Fibroblast of peridontal ligament (primary cell): ENCODE data around the gene PPM1N.

Experiments used
- DNase-seq: peaks from one replicate; pipeline ENCODE4 v3.0.0-alpha.2; 2010; ENCODE audit errors: extremely low read depth

Gene PPM1N

DNA sequence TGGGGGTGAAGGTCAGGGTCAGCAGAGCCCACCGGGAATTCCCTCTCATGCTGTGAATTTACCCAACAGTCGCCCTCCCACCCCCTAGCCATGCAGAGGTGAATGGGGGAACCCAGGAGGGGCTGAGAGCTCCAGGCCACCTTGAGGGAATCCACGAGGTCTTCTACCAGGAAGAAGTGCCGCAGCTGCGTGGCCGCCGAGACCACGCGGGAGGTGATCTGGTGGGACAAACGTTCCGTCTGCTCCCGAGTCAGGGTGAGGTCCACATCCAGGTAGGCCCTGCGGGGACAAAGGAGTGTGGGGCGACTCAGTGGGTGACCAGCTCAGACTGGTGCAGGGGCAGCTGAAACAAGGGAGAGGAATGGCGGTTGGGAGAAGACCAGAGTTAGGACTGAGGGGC is 9.5 kb upstream of the PPM1N start:
- DNase-seq: no peak

DNA sequence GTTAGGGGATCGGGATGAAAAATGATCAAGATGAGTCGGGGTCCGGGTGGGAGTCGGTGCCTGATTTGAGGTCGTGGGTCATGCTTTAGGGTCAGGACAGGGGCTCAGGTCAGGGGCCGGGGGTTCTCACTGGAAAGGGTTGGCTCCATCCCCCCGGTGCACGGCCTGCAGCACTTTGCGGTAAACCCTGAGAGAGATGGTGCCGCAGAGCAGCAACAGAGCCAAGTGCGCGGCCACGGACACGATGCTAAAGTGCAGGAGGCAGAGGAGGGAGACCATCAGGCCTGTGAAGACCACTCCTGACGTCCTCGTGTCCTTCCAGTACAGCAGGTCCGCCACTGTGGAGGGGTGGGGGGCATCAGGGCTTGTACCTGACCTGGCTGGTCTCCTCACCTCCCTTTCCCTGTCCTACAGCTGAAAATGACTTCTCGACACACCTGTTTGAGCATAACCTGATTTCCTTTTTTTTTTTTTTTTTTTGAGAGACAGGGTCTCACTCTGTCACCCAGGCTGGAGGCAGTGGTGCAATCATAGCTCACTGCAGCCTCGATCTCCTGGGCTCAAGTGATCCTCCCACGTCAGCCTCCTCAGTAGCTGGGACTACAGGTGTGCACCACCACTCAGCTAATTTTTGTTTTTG is 8.9 kb upstream of the PPM1N start:
- DNase-seq: no peak

DNA sequence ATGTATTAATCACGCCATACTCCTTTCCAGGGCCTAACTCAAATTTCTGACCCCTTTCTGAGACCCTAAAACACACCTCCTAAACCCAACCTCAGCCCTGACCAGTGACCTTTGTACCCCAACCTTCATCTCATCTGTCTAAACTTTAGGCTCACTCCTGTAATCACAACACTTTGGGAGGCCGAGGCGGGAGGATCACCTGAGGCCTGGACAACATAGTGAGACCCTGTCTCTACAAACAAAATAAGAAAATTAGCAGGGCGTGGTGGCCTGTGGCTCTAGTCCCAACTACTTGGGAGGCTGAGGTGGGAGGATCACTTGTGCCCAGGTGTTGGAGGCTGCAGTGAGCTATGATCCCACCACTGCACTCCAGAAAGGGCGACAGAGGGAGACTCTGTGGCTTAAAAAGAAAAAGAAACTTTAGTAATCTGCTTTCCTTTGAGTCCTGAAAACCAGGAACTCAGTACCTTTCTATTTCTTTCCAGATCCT is 6.1 kb upstream of the PPM1N start:
- DNase-seq: no peak

DNA sequence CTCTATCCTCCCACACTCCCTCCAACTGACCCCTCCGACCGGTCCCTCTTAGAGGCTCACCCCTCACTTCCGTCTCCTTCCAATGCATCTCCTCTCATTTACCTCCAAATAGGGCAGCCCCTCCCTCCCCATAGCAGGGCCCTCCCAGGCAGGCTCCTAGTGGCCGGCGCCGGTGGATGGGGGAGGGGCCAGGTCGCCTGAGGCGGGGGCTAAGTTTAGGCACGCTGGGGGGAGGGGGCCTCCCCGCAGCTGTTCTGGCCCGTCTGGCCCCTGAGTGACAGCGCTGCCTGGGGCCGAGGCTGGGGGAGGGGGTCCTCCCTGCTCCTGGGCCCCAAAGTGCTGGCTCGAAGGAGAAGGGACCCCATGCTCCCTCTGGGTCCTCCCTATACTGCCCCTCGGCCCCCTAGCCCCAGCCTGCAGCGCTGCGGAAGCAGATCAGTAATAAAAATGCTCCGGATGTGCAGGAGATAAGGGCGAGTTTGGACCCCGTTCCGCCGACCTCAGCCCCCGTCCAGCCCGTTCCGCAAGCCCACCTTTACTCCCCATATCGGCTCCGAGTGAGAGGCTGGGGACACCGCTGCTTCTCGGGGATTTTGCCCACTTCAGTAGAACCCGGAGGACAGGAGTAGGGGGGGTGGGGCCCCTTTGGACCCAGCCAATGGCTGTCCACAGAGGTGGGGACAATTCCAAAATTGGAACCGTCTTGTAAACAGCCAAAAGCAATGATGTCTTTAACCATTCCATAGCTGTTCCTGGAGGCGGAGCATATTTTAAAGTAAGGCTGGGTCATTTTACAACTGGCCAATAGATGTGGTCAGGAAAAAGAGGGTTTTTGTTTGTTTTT is 5.4 kb upstream of the PPM1N start:
- DNase-seq: peak; percentile 75

DNA sequence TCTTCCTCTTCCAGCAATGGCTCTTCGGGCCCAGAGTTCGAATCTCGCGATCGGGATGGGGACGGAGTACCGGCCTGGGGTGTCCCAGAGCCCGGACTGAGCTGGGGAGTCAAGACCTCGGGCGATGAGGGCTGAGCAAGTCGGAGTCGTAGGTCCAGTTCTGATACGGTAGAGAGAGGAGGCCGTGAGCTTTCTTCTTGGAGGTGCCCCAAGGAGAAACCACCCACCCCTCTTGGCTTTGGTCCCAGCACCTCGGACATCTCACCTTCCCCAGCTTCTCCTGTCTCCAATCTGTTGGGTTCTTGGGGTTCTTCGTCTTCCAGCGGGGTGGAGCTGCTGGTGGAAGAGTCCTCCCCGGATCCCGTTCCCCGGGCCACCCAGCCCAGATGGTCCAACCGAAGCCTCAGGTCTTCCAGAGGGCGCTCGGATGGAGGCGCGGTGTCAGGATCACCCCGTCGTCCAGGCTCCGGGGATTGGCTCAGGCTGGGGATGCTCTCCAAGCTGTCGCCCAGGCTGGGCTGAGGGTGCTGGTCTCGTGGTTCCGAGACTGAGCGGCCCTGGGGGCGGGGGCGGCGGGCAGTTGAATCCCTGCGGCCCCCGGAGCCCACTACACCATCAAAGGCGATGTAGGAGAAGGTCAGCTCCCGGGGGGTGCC is 3.9 kb upstream of the PPM1N start:
- DNase-seq: no peak

DNA sequence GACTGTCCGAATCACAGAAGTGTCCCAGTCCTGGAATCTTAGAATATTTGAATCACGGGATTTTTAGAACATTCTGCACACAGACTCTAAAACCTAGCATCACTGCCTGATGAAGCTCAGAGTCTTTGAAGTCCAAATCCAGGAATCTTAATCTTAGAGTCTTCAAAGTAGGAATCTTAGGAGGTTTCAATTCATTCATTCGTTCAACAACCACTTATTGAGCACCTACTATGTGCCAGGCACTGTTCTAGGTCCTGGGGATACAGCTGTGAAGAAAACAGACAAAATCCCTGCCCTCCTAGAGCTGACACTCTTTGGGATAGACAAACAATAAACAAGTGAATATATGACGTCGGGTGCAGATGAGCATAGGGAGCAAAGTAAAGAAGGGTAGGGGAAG is 3.1 kb upstream of the PPM1N start:
- DNase-seq: no peak

DNA sequence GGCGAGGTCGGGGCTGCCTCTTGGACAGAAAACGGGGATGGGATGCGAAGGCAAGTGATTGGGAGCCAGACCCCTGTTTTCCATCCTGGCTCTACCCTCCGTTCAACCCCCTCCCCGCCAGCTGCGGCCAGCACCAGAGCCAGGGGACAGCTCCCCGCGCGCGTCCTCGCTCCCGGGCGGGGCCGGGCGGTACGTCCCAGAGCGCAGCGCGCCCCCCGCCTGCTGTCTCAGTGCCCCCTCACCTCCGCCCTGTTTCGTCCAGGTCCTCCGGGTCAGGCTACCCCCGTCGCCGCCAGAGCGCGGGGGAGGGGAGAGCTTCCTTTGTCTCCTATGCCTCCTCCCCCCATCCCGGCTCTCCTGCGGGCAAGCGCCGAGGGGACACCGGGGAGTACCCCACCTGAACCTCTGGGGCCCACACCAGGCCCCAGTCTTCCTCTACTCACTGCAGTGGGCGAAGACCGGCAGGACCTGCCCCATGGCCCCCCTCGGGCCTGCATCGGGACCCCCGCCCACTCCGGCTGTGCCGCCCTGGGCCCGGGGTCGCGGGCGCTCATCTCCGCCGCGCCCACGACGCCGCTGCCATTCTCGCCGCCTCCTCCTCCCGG is 1.8 kb upstream of the PPM1N start:
- no peak for DNase-seq

DNA sequence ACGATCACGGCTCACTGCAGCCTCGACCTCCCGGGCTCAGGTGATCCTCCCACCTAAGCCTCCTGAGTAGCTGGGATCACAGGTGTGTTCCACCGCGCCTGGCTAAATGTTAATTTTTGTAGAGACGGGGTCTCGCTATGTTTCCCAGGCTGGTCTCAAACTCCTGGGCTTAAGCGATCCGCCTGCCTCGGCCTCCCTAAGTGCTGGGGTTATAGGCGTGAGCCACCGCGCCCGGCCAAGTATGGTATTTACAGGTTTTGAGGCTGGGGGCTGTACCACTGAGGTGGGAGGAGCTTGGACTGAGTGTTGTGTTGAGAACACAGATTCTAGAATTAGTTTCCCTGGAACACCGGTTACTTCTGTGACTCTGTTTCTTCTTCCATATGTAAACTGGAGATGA is 452 bp upstream of the PPM1N start:
- no peak for DNase-seq

DNA sequence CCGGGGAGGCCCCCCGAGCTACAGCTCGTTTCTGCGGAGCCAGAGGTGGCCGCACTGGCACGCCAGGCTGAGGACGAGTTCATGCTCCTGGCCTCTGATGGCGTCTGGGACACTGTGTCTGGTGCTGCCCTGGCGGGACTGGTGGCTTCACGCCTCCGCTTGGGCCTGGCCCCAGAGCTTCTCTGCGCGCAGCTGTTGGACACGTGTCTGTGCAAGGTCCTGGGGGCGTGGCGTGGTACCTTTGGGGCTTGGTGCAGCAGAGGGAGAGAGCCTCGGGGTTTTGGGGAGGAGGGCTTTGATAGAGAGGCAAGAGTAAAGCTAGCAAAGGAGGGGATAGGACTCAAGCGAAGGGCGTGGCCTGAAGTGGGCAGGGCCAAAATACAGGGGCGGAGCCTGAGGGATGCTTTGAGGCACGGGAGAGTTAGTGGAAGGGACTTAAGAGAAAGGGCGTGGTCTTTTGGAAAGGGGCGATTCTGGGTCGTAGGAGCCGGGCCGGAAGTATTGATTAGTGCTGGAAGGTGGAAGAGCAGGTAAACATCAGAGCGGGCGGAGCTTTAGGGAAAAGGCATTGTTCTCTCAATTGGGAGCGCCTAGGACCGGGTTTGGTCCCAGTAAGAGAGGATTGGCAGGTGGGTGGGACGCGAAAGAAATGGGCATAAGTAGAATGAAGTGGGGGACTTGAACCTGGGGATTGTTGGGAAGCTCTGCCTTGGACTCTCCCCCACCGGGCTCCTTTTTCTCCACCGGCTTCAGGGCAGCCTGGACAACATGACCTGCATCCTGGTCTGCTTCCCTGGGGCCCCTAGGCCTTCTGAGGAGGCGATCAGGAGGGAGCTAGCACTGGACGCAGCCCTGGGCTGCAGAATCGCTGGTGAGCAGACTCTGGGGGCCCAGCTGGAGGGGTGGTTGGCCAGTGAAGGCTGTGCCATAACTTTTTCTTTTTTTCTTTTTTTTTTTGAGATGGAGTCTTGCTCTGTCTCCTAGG is 1.2 kb downstream of the PPM1N start:
- no peak for DNase-seq

DNA sequence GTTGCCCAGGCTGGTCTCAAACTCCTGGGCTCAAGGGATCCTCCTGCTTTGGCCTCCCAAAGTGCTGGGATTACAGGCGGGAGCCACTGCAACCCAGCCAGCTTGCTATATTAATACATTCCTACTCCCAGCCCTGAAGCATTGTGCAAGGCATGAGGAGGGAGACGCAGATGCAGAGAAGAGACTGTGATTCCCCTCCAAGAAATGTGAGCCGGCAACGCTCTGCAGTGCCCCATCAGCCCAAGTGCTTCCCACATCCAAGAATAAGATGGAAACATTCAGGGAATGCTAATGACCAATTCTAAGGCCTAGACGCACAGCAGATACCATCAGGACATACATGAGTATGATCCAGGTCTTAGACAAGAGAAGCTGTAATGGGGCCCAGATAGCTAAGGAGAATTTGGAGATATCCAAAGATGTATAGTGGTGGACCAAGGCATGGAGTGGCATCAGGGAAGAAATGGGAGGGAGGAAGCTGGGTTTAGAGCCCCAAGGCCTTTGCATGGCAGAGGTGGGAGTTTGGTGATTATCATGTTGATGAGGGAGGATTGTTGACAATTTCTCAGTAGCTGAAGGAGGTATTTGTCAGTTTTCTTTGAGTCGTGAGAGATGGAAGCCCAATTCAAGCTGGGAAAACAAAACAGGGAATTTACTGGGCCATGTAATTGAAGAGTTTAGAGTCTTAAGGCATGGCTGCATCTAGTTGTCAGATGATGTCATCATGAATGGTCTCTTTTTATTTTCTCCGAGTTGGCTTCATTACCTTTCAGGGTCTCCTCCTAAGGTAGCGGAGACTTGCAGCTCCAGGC is 2.9 kb downstream of the PPM1N start:
- no peak for DNase-seq

DNA sequence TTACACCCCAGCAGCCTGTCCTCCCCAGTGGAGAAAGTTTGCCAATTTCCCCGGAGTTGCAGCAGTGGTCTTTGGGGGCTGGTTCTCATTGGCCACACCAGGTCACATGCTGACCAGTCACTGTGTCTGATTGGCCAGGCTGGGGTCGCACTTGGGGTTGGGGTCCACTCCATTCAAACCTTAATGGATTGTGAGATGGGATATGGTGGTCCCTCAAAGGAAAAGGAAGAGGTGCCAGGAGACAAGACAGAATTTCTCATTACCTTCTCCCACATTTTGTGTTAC is 3.4 kb downstream of the PPM1N start:
- no peak for DNase-seq

DNA sequence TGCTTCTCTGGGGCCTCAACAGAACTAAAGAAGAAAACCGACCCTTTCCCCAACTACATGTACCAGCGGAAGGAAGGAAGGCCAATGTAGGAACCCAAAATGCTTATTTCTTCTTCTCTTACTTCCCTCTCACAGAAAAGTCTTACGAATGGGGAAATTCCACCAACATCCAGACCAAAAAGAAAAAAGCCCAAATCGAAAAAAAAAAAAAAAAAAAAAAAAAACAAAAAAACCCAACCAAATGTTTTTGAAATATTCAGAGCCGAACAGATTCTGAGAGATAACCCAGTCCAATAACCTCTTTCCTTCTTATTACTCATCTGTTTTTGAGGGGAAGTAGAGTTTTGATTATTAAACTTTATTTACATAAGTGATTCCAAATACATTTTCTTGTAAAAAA is 3.9 kb downstream of the PPM1N start:
- no peak for DNase-seq

DNA sequence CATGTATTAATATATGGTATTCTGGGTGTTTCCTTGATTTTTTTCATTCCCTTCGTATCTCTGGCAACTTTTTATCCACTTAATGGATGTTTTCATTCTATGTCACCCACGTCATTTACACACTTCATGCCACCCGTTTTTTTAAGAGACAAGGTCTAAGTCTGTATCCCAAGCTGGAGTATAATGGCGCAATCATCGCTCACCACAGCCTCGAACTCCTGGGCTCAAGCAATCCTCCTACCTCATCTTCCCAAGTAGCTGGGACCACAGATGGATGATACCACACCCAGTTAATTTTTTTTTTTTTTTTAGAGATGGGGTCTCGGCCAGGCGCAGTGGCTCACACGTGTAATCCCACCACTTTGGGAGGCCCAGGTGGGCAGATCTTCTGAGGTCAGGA is 5.7 kb downstream of the PPM1N start:
- no peak for DNase-seq

DNA sequence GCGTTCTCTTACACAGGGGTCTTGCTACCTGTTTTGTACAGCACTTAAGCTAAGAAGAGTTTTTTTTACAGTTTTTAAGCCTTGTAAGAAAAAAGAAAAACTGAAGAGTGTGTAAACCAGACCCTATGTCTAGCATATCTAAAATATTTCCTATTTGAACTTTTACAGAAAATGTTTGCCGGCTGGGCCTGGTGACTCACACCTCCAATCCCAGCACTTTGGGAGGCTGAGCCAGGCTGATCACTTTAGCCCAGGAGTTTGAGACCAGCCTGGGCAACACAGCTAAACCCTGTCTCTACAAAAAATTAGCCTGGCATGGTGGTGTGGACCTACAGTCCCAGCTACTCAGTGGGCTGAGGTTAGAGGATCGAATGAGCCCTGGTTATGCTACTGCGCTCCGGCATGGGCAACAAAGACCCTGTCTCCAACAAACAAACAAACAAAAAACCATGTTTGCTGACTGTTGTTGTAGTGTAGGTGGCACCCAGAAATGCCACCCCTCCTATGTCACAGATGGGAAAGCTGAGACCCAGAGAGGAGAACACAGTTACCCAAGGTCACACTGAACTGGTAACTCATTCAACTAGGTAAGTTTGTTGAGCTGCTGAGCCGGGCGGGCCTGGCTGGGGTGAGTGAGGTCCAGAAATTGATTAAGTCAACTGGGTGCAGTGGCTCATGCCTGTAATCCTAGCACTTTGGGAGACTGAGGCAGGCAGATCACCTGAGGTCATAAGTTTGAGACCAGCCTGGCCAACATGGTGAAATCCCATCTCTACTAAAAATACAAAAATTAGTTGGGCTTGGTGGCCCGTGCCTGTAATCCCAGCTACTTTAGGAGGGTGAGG is 7.1 kb downstream of the PPM1N start:
- peak; percentile 40 for DNase-seq

DNA sequence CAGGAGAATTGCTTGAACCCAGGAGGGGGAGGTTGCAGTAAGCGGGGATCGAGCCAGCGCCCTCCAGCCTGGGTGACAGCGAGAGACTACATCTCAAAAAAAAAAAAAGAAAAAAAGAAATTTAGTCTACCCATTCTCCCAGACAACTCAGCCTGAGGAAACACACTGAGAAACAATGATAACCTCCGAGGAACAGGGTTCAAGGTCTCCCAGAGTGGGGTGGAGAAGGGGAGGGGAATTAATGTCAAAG is 7.7 kb downstream of the PPM1N start:
- no peak for DNase-seq

DNA sequence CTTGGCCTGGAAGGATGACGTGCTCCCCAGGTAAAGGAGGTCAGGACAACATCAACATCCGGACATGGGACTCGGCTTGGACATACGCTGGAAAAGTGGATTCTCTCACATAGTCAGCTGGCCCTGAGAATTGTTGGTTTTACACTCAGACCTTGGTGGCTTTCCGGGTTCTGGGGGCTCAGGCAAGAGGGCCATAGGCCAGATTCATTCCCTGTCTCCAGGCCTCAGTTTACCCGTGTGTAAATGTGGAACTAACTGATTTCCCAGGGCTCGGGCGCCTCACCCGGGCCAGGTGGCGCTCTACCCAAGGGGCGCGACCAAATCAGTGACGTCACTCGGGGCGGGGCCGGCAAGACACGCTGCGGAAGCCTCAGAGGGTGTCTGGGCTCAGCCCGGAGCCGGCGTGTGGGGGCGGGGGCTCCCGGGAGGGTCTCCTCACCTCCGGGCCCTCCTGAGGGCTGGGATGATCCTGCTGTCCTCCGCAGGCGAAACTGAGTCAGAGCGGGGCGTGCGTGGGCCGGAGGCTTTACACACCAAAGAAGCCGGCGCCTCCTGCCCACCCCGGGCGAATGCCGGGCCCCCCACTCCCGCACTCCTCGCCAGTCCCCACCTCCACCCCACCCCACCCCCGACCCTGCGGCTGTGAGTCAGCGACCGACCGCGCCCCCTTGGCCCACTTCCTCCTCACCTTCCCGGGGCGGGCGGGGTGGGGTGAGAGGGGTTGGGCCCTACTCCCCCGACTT is 8.2 kb downstream of the PPM1N start:
- DNase-seq: peak; percentile 73

DNA sequence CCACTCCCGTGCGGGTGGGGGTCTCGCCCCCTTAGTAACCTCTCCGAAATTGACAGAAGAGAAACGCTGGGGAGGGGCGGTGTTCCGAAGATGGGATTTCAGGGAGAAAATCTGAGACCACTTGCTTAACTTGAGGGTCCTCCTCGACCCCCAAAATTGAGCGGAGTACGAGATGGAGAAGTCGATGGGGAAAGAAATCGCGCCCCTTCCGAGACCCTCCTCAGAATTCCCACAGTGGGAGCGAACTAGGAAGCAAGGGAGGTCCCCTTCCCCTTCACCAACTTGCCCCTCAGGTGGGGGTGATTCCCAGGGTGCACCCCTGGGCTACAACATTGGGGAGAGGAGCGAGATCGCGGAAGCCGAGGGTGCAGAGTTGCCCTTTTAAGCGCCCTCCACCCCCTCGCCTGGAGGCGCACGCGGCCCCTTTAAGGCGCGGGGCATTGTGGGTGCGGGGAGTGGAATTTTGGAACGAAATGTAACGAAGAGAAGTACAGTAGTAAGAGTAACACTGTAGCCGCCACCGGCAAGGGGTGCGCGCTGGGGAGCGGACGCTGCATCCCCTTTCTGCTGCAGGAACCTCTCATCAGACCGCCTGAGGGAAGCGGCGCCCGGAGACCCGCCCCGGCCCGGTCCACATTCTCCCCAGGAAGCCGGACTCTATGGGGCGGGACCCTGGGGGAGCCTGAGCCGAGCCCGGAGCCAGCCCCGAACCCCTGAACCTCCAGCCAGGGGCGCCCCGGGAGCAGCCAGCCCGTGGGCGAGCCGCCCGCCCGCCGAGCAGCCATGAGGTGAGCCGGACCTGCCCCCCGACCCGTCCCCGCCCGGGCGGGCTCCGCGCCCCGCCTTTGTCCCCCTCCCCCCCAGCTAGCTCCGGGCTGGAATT is 9.0 kb downstream of the PPM1N start, which contains the start of gene VASP:
Gene VASP, plus strand, starts transcription at position 491 of the 883 bp plus-strand sequence. Its CDS starts 293 bp downstream, at position 784.
- peak; percentile 70 for DNase-seq

DNA sequence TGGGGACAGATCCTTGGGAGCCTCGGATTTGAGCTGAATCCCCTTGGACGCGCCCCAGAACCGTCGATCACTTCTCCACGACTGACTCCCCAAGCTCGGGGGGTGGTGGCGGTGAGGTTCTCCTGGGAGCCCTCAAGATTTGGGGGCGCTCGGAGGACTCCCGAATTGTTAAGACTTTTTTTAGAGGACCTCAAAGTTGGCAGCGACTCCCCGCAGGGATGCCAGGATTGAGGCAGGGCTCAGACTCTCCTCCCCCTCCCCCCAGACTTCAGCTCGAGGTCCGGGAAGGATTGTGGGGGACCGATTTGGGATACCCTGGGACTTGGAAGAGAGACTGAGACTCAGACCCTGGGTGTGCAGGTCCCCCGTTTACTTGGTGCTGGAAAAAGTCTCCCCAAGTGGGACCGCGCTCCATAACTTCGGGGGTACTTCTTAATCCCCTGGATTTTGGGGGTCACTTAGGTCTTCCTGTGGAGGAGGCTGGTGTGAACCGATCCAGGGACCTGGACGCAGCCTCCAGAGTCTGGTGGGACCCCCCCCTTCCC is 9.7 kb downstream of the PPM1N start:
- no peak for DNase-seq
